GM12892 (cell line): Measurements from ENCODE around the gene CACNA2D1.

Experiments
- POLR2A ChIP-seq: IDR thresholded peaks from 2 replicates; pipeline ENCODE4 v1.6.1; 2011; ENCODE audit warnings: low read depth, low read length, control low read depth
- POLR2AphosphoS5 ChIP-seq: IDR thresholded peaks from 2 replicates; pipeline ENCODE4 v1.6.1; 2011; ENCODE audit warnings: low read depth, low read length, control low read depth

- TF ChIP-seq POLR2AphosphoS5 (no peak), POLR2A (no peak)
These were observed 436.3 kb downstream of the CACNA2D1 start for GRCh38 chr7:82007315-82007714.
